ENCODE results near the gene PAPOLG. TPM values are rescaled to one million over a fixed set of nuclear protein-coding genes. Genes with fewer than 3 reads are reported as not detected.

Gene PAPOLG
- total and polyA plus RNA-seq, 9 of the 15 experiments (the other 6 are each of a cell fraction or from before 2014, with no cell fraction given) = 3.9 to 16.3 (median 10.0) TPM

DNA sequence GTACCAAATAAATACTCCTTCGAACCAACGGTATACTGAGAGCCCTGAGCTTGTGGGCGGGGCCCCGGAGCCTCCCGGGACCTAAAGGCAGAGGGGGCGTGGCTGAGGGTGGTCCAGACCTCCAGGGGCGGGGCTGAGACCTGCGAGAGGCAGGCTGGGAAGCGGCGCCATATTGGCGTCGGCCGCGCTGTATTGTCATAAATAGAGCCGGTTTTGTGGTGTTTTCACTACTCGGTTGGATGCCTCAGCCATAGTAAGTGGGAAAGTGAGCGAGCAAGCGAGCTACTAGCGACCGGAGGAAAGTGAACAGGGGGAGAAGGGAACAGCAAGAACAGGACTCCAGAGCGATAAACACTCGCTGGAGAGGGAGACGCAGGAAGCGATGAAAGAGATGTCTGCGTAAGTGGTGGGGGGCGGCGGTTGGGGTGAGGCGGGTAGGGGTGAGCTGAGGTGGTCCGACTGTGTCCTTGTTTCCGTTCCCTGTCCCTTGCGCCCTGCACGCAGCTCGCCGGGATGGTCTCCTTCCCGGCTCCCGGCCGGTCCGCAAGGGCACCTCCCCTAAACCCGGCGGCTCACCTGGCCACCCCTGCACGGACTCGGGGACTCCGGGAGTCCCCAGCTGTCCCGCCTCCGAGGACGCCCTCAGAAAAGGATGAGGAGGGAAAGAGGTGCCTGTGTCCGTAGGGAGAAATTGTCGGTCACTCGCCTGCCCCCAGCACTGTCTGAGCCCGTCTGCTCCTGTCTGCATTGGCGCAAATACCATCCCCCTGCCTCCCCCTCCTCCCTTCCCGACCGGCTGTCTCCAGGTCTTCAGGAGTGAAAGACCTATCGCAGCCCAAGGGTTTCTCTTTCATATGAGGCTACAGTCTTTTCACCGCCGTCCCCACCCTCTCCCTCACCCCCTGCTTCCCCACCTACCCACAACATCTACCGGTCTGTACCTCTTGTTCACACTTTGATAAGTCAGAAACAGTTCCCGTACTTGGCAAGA, at the start of gene PAPOLG (continued):
- TF ChIP-seq, protein P1, sequence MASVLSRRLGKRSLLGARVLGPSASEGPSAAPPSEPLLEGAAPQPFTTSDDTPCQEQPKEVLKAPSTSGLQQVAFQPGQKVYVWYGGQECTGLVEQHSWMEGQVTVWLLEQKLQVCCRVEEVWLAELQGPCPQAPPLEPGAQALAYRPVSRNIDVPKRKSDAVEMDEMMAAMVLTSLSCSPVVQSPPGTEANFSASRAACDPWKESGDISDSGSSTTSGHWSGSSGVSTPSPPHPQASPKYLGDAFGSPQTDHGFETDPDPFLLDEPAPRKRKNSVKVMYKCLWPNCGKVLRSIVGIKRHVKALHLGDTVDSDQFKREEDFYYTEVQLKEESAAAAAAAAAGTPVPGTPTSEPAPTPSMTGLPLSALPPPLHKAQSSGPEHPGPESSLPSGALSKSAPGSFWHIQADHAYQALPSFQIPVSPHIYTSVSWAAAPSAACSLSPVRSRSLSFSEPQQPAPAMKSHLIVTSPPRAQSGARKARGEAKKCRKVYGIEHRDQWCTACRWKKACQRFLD (CRISPR knock-in tag; IDR thresholded peaks at IDR 0.05) = no peak
- no peak for TF ChIP-seq TCF7 (IDR thresholded peaks at IDR 0.05; ENCODE audit: borderline replicate concordance)
- TF ChIP-seq, protein P2, sequence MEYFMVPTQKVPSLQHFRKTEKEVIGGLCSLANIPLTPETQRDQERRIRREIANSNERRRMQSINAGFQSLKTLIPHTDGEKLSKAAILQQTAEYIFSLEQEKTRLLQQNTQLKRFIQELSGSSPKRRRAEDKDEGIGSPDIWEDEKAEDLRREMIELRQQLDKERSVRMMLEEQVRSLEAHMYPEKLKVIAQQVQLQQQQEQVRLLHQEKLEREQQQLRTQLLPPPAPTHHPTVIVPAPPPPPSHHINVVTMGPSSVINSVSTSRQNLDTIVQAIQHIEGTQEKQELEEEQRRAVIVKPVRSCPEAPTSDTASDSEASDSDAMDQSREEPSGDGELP (CRISPR knock-in tag; IDR thresholded peaks at IDR 0.05; ENCODE audit: borderline replicate concordance) = peak; percentile 48; the same call in 1 of the 2 replicates
- peak; percentile 82 for TF ChIP-seq POLR2G (IDR thresholded peaks at IDR 0.05; ENCODE audit: low read depth, low read length)
- TF ChIP-seq KDM5B (IDR thresholded peaks at IDR 0.05; ENCODE audit: insufficient replicate concordance, low read depth, low read length) = peak; percentile 94
- TF ChIP-seq RB1 (IDR thresholded peaks at IDR 0.05; ENCODE audit: low read depth) = 0 out of 2 replicates have a peak, but pooled peaks have one; percentile 3
- TF ChIP-seq STAT5A (IDR thresholded peaks at IDR 0.05; ENCODE audit: borderline replicate concordance, low read length) = no peak
- TF ChIP-seq MIER1 (IDR thresholded peaks at IDR 0.05; ENCODE audit: low read depth) = no peak
- TF ChIP-seq, protein P3, sequence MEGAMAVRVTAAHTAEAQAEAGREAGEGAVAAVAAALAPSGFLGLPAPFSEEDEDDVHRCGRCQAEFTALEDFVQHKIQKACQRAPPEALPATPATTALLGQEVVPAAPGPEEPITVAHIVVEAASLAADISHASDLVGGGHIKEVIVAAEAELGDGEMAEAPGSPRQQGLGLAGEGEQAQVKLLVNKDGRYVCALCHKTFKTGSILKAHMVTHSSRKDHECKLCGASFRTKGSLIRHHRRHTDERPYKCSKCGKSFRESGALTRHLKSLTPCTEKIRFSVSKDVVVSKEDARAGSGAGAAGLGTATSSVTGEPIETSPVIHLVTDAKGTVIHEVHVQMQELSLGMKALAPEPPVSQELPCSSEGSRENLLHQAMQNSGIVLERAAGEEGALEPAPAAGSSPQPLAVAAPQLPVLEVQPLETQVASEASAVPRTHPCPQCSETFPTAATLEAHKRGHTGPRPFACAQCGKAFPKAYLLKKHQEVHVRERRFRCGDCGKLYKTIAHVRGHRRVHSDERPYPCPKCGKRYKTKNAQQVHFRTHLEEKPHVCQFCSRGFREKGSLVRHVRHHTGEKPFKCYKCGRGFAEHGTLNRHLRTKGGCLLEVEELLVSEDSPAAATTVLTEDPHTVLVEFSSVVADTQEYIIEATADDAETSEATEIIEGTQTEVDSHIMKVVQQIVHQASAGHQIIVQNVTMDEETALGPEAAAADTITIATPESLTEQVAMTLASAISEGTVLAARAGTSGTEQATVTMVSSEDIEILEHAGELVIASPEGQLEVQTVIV (CRISPR knock-in tag; IDR thresholded peaks at IDR 0.05; ENCODE audit: borderline replicate concordance) = no peak
- TF ChIP-seq GTF2E2 (tag; IDR thresholded peaks at IDR 0.05) = no peak
- TF ChIP-seq MBD2 (IDR thresholded peaks at IDR 0.05; ENCODE audit: borderline replicate concordance, low read depth) = peak; percentile 63; the same call in 1 of the 2 replicates
- TF ChIP-seq SMARCA5 (IDR thresholded peaks at IDR 0.05) = no peak
- peak; percentile 64 for TF ChIP-seq TAF9B (IDR thresholded peaks at IDR 0.05; ENCODE audit: partially characterized antibody)
- no peak for TF ChIP-seq DPF2 (IDR thresholded peaks at IDR 0.05)
- TF ChIP-seq FOS (IDR thresholded peaks at IDR 0.05; ENCODE audit: extremely low read depth, insufficient read length) = no peak
- no peak for TF ChIP-seq TOE1 (IDR thresholded peaks at IDR 0.05; ENCODE audit: borderline replicate concordance)
- no peak for TF ChIP-seq TOE1 (CRISPR knock-in tag; IDR thresholded peaks at IDR 0.05; ENCODE audit: borderline replicate concordance, low read depth)
- no peak for TF ChIP-seq FOXP1 (CRISPR knock-in tag; IDR thresholded peaks at IDR 0.05)
- TF ChIP-seq, protein P4, sequence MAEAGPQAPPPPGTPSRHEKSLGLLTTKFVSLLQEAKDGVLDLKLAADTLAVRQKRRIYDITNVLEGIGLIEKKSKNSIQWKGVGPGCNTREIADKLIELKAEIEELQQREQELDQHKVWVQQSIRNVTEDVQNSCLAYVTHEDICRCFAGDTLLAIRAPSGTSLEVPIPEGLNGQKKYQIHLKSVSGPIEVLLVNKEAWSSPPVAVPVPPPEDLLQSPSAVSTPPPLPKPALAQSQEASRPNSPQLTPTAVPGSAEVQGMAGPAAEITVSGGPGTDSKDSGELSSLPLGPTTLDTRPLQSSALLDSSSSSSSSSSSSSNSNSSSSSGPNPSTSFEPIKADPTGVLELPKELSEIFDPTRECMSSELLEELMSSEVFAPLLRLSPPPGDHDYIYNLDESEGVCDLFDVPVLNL (CRISPR knock-in tag; IDR thresholded peaks at IDR 0.05; ENCODE audit: low read depth) = no peak
- TF ChIP-seq SREBF1 (IDR thresholded peaks at IDR 0.05; ENCODE audit: borderline replicate concordance, low read depth, low read length) = no peak
- no peak for TF ChIP-seq PRMT5 (CRISPR knock-in tag; IDR thresholded peaks at IDR 0.05)
- TF ChIP-seq SAP30 (IDR thresholded peaks at IDR 0.05; ENCODE audit: borderline replicate concordance, insufficient read depth, low read depth, low read length, poor library complexity, severe bottlenecking) = peak; percentile 54
